CD4-positive, alpha-beta T cell treated with Interleukin-1 beta for 1 hour (primary cell): Measurements from ENCODE around the gene ALKBH8.
A peak's percentile ranks its signal among the peaks of the same experiment; 100 is the strongest.
"Not testable (repeated sequence)": the region's sequence is repeated elsewhere in the genome, so short reads cannot be mapped to it uniquely, and the experiment has no call there.

Experiments
- DNase-seq, 2 donors: peaks; one replicate each; pipeline ENCODE4 v3.0.0-alpha.2; 2020 to 2022

Gene ALKBH8

GRCh38 chr11:107501713-107502112 lies 63.8 kb downstream of the ALKBH8 start:
- no peak for DNase-seq

DNA sequence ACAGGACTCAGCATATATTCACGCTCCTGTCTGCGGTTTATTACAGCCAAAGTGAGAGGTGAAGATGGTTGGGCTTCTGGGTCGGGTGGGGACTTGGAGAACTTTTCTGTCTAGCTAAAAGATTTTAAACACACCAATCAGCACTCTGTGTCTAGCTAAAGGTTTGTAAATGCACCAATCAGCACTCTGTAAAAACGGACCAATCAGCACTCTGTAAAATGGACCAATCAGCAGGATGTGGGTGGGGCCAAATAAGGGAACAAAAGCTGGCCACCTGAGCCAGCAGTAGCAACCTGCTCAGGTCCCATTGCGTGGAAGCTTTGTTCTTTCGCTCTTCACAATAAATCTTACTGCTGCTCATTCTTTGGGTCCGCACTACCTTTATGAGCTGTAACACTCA lies 68.2 kb downstream of the ALKBH8 start:
- not testable (repeated sequence) for DNase-seq

DNA sequence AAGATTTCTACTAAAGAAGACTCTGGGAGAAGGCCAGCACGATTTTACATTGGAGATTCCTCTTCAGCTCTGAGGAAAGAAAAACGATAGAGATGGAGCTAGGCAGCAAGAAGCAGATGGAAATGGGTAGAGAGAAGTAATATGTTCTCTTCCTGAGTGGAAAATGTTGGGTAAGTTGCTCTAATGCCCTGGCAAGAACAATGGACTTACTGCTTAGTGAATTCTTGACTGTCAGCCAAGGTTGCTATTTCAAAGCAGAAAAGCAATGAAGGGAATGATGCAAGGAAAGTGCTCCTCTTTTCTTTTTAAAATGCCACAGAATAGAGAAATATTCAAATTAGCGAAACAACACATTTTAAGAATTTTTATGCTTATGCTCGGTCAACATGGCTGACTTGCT lies 69.5 kb downstream of the ALKBH8 start:
- DNase-seq, result no peak

DNA sequence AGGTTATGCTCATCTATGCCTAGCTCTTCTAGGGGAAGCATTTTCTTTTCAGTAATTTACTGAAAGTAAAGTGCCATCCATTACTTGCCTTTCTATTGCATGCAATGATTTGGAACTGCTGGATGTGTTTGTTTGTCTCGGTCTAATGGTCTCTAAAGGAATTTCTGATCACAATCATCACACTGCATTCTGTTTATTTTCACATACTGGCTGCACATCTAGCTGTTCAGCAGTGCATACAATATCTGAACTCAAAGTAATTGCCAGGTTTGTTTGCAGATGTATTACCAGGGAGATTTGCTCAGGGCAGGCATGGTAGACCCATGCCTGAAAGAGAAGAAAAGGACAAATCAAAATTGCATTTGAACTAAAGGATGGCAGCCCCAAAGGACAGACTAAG lies 71.5 kb downstream of the ALKBH8 start:
- DNase-seq, result no peak

GRCh38 chr11:107493117-107493516 lies 72.4 kb downstream of the ALKBH8 start:
- no peak for DNase-seq

DNA sequence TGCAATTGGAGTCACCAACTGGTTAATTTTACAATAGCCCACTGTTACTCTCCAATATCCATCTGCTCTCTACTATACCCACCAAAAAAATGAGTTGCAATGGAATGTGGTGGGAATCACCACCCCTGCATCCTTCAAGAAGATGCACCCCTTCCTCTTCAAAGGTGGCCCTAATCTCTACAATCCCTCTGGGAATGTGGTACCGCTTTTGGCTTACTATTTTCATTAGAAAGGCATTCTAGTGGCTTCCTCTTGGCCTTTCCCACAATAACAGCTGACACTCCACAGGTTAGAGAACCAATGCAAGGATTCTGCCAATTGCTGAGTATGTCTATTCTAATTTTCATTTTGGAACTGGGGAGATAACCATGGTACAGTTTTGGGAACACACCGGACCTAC lies 74.7 kb downstream of the ALKBH8 start:
- DNase-seq, result no peak

DNA sequence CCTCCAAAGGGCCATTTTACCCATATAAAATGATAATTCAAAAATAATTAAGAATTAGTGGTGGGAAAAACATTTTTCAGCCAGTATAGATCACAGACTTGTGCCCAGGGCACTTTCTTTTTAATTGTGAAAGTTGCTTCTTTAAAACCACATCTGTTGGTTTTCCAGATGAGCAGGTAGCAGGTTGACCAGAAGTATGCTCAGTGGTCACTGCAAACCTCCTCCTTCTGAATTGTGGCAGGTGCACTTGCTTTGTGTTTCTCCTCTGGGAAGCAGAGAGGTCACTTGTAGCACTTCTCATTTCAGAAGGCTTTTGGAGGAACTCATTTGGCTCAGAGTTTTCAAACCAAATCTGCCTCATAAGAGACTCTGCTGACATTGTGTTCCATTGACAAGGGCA lies 83.3 kb downstream of the ALKBH8 start:
- DNase-seq, result no peak

DNA sequence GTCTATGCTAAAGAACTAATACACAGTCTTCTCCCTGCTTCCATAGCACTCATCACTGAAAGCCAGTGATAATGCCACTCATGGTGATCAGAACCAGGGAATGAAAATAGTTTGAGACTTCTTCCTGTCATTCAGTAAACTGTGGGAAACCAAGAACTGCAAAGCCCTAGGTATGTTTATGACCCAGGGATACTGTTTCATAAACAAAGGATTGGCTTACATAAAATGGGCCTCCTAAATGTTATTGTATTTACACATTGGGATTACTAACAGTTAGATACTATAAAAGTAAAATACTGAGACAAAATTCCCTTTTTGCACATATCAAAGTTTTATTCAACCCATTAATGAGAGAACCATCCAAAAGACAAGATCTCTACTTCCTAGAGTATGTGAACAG lies 86.6 kb downstream of the ALKBH8 start:
- no peak for DNase-seq

GRCh38 chr11:107477820-107478219 lies 87.7 kb downstream of the ALKBH8 start:
- no peak for DNase-seq

GRCh38 chr11:107473792-107474191 lies 91.7 kb downstream of the ALKBH8 start:
- no peak for DNase-seq

DNA sequence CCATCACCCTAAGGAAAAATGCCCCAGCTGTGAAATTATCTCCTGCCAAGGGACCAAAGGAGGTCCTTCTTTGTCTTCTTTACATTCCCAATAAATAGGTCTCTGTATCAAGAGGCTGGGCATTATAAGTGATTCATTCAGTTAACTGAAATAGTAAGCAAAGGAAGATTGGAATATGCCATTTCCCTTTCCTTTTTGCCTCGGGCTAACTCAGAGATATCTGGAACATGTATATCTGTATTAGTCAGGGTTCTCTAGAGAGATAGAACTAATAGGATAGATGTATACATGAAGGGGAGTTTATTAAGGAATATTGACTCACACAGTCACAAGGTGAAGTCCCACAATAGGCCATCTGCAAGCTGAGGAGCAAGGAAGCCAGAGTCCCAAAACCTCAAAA lies 92.6 kb downstream of the ALKBH8 start:
- DNase-seq, result no peak

- DNase-seq, result no peak
These were observed 96.9 kb downstream of the ALKBH8 start for GRCh38 chr11:107468596-107468995.

GRCh38 chr11:107467696-107468095 lies 97.8 kb downstream of the ALKBH8 start:
- DNase-seq, result no peak

- DNase-seq, result not testable (repeated sequence)
These were observed 99.2 kb downstream of the ALKBH8 start for GRCh38 chr11:107466275-107466866.

- peak; percentile 92 to 93 for DNase-seq
These were observed 107.8 kb downstream of the ALKBH8 start, which contains the start of gene CWF19L2 for GRCh38 chr11:107457558-107458271. TSS of gene CWF19L2 (minus strand) at chr11:107457825. CDS start at chr11:107457816, 9 bp downstream.

GRCh38 chr11:107457205-107457557 lies 108.4 kb downstream of the ALKBH8 start:
- no peak for DNase-seq

GRCh38 chr11:107453594-107454286 lies 111.8 kb downstream of the ALKBH8 start:
- DNase-seq, result no peak
